ENCODE measurements around the gene PFDN6.

The PFDN6 gene

DNA sequence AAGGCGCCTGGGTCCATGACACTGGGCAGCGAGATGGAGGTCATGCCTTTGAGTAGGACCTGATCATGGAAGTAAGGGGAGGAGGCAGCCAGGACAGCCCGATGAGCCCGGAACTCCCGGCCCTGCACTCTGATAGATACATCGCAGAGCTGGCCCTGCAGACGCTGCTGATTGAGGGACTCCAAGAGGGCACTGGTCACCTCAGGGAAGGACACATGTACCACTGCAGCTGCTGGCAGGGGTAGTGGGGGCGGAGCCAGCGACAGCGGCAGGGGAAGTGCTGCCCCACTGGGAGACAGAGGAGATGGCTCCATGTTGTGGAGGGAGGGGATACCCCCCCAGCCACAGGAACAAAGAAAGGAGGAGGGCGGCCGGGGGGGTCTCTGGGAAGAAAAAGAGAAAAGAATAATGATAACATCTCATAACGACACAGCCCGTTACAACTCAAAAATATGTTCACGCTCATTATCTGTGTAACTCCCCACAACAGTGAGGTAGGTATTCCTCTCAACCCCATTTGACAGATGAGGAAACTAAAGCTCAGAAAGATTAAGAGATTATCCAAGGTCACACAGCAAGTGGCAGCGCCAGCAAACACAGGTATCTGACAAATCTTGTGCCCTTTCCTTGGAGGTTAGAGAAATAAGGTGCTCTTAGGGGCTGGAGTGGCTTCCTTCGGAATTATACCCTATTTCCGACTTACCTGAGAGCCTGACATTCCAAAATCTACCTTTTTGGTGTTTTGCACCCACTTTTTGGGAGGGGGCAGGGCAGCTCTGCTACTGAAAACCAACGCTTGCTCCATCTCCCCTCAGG lies 27.4 kb downstream of the PFDN6 start:
- DNase-seq (ENCODE audit: low read depth in 3 of 3), result no peak

DNA sequence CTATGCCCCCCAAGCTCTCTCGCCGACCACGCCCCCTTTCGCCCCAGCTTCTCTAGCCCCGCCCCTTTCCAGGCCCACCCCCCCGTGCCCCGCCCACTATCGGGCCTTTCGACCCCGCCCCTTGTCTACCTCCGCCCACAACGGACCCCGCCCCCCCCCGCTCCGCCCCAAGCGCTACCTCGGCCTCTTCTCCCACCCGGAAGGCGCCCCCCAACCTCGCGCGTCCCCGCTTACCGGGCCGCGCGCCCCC lies 27.9 kb downstream of the PFDN6 start:
- peak in 1 of 3 donors; percentile 74 for DNase-seq (ENCODE audit: low read depth in 3 of 3)

DNA sequence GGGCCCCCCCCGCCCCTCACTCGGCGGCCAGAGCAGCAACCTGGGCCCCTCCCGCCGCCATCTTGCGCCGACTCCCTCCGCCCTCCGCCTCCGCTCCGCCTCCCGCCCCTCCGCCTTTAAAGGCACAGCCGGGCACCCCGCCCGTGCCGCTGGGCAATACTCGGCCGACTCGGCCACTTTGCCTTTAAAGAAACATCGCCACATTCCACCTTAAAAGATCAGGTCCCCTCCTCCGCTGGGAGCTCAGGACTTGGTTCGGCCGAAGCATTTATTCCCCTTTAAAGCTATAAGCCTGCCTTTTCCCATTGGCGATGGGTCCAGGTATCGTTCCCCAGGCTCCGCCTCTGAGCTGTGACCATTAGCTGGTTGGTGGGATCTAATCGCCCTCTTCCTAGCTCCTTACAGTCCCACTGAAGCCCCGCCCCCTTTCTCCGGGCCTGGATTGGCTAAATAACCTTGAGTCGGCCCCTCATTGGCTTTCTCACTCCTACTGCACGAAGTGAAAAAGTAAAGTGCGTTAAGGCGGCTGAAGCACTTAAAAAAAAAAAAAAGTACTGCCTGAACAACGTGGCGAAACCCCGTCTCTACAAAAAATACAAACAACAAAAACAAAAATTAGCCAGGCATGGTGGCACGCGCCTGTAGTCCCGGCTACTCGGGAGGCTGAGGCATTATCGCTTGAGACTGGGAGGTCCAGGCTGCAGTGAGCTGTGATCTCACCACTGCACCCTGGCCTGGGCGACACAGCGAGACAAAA lies 28.4 kb downstream of the PFDN6 start, which contains the start of gene ZBTB22:
Gene ZBTB22 (minus strand): TSS at position 76 of the 757 bp plus-strand sequence. CDS start 828 bp downstream, outside the sequence.
- peak; percentile 91 to 98 (median 91) for DNase-seq (ENCODE audit: low read depth in 3 of 3)

DNA sequence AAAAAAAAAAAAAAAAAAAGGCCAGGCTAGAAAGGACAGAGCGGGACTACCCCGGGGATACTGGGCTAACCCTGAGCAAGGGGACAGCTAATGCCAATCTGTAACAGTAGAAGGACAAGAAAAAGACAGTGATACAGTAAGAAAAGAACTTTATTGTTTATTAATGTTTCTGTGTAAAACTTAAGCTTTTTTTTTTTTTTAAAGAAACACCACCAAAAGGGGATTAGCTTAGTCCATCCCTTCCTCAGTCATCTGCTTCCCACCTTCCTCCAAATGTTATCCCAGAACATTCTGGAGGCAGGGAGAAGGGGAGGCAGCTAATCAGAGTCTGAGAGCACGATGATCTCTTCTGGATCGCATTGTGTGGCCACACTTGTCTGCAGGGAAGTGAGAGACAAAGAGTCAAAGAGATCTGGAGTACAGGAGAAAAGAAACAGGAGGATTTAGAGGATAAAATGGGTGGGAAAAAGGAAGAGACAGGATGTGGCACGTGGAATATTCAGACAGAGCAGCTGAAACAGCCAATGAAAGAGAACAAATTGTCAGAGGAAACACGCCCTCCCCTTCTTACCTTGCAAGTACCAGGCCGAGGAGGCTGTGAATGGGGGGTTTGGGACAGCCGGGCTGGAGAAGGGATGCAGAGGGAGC lies 29.1 kb downstream of the PFDN6 start:
- no peak for DNase-seq (ENCODE audit: low read depth in 3 of 3)

- no peak for DNase-seq (ENCODE audit: low read depth in 3 of 3)
These were observed 30.5 kb downstream of the PFDN6 start for GRCh38 chr6:33319939-33320314.

DNA sequence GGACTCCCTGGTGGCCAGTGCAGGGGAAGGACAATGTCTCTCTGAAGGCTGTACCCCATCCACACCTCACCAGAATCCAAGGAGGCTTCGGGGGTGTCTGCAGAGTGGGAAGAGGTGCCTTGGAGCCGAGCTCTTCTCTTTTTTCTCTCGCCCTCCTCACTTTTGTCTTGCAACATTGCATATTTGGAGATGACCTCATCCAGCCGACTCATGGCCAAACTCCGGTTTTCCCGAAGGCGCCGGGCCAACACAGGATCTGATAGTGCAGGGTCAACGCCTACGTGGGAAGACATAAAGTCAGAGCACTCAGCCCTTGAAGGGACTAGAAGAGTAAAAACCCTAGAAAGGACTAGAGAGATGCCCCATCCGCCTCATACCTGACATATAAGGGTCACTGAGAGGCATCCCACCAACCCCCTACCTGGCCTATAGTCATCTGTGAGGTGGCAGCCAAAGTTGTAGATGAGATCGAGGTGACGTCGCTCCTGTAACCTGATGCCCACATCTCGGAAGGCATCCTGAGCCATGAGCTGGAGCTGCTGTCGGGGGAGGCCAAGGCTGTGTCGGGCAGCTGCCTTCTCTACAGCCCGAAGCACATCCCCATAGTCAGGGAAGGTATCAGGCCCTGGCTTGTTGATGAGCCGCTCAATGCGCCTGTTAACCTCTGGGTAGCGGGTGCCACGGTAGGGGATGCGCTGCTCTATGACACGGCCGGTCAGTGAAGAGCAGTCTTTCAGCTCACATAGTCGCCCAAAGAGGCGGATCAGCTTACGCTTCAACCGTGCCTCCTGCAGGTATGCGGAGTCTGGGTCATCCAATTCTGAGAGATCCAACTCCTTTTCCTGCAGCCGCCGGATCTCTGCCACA lies 31.1 kb downstream of the PFDN6 start:
- DNase-seq (ENCODE audit: low read depth in 3 of 3), result no peak

DNA sequence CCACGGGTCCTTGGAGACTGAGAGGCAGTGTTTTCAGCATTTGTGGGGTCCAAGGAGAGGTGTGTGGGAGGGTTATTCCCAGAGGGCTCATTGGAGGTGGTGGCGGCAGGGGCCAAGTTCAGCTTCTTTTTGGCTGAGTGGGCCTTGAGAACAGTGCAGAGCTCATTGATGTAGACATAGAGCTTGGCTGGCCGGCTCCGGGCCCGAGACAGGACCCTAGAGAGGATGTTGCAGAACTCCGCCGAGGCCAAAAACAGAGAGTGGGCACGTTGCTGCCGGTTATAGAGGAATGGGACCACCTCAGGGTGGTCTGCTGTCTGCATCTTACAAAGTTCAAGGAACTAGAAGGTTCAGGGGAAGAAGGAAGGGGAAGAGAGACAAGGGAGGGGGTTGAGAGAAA lies 31.8 kb downstream of the PFDN6 start:
- no peak for DNase-seq (ENCODE audit: low read depth in 3 of 3)

DNA sequence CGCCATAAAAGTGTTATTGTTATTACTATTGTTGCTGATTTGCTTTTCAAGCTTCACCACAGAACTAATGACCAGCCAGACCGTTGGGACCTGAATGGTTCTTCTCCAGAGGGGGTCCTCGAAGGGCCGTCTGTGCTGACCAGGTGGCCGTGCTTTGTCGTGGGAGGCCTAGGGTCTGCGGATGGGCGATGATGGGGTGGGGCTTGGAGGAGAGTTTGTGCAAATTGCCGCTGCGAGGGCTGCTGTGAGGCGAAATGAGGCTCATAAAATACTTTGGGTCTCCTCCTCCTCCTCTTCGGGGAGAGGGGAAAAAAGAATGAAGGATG lies 34.2 kb downstream of the PFDN6 start:
- no peak for DNase-seq (ENCODE audit: low read depth in 3 of 3)

GRCh38 chr6:33324125-33324524 lies 34.7 kb downstream of the PFDN6 start:
- no peak for DNase-seq (ENCODE audit: low read depth in 3 of 3)

DNA sequence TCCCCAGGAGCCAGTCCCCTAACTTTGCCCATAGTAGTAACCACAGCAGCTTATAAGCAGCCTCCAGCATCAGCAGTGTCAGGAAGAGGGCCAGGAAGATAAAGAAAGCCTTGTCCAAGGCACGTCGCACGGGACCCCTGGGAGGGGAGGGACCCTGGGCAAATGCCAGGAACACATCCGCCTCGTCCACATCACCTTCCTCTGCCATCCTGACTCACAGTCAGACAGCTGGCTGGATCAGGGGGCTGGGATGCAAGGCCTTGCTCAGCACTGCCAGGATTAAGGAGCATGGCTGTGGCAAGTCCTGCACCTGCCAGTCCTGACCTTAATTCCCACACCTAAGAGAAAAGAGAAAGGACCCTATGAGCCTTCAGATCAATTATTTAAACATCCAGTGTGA lies 39.7 kb downstream of the PFDN6 start:
- no peak for DNase-seq (ENCODE audit: low read depth in 3 of 3)

GRCh38 chr6:33330736-33331135 lies 41.3 kb downstream of the PFDN6 start:
- no peak for DNase-seq (ENCODE audit: low read depth in 3 of 3)

- DNase-seq (ENCODE audit: low read depth in 3 of 3), result no peak
These were observed 44.3 kb downstream of the PFDN6 start for GRCh38 chr6:33333666-33334065.

DNA sequence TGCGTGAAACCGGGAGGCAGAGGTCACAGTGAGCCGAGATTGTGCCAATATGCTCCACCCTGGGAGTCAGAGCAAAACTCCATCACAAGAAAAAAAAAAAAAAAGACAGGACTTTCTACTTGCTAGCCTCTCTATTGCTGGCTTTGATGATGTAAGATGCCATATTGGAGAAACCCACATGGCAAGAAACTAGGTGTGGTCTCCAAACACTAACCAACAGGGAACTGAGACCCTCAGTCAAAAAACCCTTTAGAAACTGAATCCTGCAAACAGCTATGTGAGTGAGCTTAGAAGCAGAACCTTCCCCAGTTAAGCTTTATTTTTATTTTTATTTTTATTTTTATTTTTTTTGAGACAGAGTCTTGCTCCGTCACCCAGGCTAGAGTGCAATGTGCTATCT lies 46.5 kb downstream of the PFDN6 start:
- DNase-seq (ENCODE audit: low read depth in 3 of 3), result no peak

DNA sequence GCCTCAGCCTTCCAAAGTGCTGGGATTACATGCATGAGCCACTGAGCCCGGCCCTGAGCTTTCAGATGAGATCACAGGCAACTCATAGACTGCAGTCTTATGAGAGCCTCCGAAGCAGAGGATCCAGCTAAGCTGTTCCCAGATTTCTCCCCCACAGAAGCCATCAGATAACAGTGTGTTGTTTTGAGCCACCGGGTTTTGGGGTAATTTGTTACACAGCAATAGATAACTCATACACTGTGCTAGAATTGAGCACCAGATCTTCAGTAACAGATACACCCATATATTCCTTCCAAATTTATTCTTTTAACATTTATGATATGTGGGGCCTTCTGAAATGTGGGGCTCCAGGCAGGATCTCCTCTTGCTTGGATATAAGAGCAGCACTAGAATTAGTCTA lies 47.1 kb downstream of the PFDN6 start:
- DNase-seq (ENCODE audit: low read depth in 3 of 3), result no peak

DNA sequence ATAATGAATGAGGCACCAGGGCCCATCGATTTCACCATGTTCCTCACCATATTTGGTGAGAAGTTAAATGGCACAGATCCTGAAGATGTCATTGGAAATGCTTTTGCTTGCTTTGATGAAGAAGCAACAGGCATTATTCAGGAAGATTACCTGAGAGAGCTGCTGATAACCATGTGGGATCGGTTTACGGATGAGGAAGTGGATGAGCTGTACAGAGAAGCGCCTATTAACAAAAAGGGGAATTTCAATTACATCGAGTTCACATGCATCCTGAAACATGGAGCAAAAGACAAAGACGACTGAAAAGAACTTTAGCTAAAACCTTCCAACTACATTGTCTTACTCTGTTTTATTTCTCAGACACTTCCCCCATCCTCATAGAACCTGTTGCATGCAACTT lies 49.8 kb downstream of the PFDN6 start:
- DNase-seq (ENCODE audit: low read depth in 3 of 3), result no peak
